ENCODE data around the gene RAB36.
A peak's percentile ranks its signal among the peaks of the same experiment; 100 is the strongest.

The RAB36 gene, protein sequence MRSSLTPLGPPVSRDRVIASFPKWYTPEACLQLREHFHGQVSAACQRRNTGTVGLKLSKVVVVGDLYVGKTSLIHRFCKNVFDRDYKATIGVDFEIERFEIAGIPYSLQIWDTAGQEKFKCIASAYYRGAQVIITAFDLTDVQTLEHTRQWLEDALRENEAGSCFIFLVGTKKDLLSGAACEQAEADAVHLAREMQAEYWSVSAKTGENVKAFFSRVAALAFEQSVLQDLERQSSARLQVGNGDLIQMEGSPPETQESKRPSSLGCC
- total RNA-seq: 0 to 6.3 (median 1.4) reads per million in 17 experiments

DNA sequence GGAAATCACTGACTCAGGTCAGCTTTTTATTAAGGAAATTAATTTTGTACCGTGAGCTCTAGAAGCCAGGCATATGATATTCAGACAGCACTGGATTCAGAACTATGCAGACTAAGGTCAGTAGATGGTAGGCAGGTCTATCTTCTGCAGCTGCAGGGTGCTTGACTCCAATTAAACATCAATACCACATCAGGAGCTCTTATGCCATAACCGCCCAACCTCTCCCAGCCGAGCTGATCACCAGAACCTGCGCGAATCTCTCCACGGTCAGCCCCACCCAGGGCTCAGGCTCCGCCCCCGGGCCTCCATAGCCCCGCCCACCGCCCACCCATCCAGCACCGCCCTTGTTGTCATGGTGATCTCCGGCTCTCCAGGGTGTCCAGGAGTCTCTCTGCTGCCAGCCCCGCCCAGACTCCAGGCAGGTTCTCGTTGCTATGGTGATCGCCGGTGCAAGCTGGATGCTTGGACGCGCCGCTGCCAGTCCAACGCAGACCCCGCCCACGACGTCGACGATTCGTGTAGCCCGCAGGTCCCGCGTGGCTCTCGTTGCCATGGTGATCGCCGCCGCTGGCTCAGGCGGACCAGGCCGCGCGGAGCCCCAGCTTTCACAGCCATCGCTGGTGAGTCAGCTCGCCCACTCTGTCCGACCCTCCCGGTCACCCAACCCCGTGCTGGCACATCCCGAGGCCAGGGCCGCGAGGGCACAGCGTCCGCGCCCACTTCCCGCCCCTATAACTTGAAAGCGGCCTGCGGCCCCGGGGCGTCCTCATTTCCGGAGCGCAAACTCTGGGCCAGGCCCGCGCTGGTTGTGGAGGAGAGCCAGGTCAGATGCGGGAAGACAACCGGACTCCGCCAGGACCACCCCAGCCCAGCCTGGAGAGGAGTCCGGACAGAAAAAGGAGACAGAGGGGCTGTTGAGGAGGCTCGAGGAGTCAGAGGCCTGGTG, at the start of gene RAB36:
TSS of gene RAB36 (plus strand) at position 546 of the 946 bp plus-strand sequence. CDS start 1,140 bp downstream, outside the sequence.
- peak; percentile 87 to 92 (median 90) for DNase-seq

DNA sequence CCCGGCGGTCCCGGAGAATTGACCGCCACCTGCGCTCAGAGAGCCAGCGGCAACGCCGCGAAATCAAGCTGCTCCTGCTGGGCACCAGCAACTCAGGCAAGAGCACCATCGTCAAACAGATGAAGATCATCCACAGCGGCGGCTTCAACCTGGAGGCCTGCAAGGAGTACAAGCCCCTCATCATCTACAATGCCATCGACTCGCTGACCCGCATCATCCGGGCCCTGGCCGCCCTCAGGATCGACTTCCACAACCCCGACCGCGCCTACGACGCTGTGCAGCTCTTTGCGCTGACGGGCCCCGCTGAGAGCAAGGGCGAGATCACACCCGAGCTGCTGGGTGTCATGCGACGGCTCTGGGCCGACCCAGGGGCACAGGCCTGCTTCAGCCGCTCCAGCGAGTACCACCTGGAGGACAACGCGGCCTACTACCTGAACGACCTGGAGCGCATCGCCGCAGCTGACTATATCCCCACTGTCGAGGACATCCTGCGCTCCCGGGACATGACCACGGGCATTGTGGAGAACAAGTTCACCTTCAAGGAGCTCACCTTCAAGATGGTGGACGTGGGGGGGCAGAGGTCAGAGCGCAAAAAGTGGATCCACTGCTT, 49.4 kb upstream of the RAB36 start:
- no peak for DNase-seq

DNA sequence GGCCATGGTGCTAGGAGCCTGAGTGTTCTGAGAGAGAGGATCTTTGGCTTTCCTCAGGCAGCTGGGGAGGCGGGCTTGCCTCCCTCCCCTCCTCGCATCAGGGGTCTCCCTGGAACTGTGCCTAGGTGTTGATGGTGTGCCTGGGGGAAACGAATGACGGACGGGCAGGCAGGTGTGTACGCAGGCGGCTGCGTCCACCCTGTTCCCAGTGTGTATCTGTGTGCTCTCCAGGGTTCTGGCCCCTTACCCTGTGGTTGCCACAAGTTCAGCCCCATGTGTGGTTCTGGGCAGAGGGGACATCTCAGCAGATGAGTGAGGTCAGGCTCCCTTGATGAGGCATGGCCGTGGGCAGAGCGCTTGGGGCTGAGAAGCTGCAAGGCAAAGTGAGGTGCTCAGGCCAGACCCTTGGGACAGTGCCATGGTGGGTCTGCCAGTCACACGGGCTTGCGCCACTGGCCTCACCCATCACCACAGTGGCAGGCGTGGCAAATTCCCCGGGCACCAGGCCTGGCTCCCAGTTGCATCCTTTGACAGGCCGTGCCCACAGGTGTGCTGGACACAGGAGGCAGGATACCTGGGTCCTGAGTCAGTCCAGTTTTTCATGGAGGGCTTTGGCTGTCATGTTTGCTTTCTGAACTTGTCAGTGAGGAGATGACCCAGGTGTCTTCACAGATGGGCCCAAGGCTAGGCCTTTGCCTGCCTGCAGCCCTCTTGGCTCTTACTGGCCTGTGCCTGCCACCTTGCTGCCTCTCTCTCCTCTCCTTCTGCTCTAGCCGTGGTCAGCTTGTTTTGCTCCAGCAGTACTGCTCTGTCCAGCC, 47.7 kb upstream of the RAB36 start:
- no peak for DNase-seq

DNA sequence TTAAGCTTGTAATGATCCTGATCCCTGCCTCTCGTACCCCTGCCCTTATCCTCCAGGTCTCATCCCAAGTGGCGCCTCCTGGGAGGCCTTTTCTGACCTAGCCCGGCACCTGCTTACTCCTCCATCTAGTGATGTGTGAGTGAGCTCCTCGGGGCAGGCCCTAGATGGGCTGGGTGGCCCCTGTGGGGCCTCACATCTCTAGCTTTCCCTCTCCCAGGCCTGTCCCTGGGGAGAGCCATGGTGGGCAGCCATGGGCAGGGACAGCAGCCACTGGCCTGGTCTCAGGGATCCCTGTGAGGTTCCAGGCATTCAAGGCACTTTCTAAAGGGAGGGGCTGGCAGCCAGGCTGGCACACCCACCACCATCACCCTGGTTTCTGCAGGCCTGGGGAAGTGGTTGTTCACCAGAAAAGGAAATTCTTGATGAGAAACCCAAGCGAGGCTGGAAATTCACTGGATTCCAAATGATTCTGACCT, 47.0 kb upstream of the RAB36 start:
- no peak for DNase-seq

DNA sequence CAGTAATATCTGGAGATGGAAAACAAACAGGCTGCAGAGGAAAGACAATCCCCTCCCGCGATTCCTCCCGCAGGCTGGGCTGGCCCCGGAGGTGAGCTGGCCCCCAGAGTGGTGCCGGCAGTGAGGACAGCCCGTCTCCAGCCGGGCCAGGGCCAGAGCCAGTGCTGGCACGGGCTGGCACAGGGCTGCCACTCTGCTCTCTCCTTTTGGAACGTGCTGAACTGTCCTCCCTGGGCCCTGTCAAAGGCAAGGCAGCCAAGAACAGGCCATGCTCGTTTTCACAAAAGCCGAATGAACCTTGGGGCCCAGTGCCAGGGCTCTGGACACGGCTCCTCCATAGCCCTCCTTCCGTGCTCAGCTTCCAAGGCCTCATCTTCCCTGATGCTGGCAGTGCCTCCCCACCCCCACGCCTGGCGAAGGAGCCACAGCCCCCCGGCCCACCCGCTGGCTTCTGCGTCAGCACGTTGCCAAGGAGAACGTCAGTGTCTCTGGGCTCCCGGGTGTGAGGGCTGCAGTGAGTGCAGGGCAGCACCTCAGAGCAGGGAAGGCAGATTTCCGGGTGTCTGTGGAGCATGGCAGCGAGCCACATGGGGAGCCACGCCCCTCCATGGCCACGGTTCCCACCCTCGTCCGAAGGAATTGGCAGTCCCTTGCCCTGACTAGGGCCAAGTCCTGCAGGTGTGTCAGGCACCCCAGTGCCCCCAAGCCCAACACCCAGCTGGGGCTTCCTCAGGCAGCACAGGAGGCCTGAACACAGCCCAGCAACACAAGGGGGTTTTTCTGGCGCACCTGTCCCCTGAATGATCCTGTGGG, 46.4 kb upstream of the RAB36 start:
- DNase-seq: no peak

DNA sequence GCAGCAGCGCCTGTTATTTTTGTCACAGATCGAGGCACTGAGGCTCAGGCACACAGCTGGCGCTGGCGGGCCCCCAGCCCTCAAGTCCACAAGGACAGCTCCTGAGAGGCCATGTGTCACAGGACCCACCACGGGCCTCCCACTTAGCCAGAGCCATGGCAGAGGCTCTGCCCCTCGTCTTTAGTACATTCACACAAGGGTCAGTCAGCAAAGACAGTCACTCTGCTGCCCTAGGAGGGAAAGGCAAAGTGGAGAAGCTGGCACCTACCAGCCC, 45.8 kb upstream of the RAB36 start:
- DNase-seq: no peak

DNA sequence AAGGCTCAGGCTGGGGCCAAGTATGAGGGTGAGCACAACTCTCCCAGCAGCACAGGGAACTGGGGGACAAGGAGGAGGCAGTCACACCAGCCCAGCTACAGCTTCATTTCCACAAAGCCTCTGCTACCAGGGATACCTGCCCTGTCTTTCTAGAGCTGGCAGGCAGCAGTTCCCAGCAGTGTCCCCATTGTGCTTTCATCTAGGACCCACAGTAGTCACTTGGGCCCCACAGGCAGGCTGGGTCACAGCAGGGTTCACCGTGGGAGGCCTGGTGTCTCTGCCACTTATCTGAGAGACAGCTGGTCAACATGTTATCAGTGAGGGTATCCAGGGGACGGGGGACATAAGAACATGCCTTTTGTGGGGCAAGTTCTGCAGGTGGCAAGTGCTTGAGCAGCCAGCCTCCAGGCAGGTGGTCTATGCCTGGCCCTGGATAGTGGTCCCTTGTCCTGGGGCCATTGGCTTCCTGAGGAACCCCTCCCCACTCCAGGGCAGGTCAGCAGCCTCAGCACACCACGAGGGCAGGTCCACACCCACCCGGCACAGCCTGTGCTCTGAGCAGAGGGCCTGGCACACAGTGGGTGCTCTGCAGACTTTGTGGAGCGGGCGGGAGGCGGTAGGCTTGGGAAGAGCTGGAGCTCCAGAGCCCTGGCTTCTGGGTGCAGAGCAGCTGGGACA, 45.0 kb upstream of the RAB36 start:
- DNase-seq: no peak

DNA sequence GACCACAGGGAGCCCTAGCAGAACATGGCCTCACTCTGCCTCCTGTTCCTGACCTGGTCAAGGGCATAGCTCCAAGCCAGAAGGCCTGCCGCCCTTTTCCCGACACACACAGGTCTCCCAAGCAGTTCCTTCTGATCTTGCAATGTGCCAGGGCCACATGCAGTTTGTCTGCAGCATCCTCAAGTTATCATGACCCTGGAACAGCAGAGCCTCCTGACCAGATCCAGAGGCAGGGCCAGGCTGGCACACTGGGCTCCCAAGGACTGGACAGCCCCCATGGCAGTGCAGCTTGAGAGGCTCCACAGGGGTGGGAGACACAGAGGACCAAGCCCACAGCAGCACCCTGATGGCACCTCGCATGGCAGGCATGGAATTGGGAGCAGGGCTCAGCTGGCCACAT, 43.8 kb upstream of the RAB36 start:
- DNase-seq: no peak

DNA sequence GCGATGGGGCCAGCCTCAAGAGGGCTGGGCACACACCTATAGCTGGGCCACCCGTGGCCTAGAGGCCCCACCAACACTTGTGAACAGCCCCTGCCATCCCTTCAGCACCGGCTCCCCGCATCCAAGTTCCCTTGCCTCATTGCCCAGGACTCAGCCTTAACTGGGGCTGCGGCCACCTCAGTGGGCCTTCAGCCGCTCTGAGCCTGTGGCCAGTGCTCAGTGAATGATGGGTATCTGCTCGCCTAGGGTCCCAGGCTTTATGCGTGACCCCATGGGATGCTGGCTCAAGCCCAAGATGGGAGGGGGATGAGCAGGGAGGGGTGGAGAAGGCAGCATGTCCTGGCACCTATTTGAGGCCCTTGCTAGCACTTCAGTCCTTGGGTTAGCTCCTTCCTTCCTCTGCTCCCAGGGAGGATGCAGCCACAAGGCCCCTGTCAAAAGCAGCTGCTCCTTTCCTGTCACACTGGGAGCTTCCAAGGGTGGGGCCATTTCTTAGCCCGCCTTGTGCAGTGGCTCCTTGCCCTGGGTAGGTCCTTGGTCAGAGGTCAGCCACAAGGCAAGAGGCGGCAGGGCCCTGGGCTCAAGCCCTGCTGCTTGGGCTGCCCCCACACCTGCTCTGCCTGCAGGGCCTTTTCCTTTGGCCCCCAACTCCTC, 43.1 kb upstream of the RAB36 start:
- DNase-seq: no peak

DNA sequence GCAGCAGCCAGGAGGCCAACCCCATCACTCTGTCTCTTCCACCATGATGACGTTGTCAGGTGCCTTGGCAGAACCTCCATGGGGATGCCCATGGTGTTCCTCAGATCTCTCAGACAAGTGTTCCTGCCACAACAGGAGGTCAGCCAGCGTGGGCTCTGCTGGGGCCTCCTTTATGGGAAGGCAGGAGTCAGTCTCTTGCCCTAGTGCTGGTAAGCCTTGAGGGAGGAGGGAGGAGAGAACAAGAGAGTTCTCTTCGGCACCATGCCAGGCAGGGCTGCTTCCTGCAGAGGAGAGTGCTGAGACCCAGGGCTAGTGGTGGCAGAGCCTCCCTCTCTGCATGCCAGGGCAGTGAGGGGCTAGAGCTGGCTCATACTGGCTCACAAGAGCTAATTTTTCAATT, 42.5 kb upstream of the RAB36 start:
- no peak for DNase-seq

DNA sequence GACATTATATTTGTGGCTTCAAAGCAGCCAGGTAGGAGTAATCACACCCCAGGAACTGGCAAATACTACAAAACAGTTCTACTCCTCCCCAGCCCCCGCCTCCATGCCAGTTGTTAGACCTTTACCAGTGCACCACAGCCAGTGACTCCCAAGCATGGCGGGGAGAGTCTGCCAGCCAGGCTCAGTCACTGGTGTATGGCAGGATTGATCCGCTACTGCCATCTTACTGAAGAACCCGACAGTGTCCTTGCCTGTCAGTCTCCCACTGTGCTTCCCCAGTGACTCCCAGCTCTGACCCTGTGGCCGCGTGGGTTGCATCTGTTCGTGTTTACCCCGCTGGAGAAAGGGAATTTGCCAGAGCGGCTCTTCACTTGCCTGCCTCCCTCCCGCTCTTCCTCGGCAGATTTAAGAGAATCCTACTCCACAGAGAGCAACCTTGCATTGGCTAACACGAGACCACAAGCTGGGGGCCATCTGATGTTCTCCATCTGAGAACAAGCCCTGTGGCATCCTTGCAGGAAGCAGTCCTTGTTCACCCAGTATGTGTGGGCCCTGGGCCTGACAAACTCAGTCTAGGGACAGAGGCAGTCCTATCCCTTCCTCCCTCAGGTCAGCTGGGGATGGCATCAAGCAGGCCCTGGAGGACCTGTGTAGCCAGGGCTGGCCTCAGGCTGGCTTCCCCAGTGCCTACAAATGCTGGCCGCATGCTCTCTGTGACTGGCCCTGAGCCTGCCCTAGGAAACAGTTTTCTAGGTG, 41.9 kb upstream of the RAB36 start:
- DNase-seq: no peak

DNA sequence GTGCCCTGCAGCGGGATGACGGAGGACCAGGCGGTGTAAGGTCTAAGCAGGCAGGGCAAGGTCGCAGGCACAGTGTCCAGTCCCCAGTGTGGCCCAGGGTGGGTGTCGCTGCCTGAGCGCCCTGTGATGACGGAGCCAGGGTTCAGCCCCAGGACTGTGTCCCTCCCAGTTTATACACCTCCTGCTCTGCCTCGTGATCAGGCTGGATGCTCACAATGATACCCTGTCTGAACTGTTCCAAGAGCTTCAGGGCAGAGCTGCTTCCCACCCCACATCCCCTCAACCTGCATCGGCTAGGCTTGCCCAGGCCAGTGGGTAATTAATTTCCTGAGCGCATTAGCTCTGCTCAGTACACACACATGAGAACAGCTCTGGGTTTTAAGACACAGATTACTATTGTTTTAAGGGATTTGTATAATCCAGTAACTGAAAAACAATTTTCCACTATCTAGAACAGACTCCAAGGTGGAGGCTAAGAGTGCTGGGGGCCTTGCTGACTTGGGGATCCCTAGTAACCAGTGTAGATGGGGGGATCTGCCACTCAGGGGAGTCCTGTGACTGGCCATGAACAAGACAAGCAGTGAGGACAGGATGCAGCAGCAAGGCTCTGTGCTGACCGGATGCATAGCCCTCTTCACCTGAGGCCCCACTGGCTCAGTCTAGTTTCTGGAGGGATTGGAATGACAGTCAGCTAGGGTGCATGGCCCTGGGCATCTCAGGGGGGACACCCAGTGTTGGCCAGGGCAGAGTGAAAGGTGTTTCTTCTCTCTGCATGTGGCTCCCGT, 40.9 kb upstream of the RAB36 start:
- no peak for DNase-seq

DNA sequence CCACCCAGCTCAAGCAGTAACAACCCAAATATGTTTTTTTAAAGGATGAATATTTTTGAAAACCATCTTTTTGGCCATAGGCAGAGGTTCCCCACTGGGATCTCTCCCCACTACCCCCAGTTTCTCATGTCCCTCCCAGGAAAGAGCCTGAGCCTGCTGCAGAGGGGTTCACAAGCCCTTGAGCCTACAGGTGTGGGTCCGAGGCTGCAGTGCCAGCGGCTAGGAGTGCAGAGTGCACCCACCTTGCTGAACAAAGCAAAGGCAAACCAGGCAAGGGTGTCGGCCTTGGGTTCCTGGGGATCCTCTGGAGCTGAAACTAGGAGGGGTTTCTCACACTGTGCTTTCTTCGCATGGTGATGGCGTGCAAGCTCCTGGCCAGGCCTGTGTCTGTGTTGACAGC, 40.0 kb upstream of the RAB36 start:
- no peak for DNase-seq

DNA sequence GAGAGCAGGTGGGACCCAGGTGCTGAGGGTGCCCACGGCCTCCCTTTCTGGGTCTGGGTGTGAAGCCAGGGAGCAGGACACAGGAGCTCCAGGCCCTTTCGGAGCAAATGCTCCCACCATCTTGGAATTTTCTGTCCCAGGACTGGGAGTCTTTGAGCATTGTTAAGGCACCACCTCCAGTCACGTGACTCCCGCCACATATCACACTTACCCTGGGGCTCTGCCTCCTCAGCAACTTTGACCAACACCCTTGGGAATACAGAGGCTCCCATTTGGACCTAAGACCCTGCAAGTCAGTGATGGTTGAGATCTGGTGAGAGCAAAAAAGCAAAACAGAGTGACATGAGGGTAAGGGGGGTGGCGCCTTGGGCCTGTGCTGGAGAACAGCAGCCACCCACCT, 39.4 kb upstream of the RAB36 start:
- DNase-seq: no peak

DNA sequence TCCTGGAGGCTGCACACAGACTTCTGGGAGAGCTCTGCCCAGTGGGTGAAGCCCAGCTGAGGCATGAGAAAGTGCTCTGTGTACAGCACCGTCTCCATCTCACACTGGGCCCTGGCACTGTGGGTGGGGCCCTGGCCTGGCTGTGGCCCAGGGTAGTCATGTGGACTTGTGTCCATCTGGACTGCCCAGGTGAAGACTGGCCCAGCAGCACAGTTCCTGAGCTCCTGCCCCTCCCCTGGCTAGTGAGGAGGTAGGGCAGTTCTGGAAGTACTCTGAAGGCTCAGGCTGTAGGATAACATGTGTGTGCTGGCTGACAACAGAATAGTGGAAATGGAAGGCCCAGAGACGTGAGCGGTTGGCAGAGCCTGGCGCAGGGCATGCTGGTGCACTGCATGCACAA, 38.9 kb upstream of the RAB36 start:
- no peak for DNase-seq

DNA sequence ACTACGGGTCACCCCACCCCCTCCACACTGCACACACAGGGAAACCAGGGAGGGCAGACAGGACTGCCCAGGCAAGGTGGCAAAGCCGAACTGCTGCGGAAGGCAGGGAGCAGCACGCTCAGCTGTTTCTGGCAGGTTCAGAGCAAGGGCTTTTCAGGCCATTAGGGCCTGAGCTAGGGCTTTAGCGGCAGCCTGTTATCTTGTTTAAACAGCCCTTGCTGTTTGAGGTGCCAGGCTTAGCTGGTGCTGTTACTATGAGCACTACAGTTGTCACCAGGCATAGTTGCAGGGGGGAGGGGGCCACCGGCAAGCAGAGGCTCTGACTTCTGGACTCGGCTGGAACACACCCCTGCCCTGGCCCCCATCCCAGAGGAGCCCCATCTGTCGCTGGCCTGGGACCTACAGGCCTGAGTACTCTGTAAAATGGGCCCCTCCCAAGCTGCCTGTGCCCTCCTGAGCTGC, 38.3 kb upstream of the RAB36 start:
- no peak for DNase-seq

DNA sequence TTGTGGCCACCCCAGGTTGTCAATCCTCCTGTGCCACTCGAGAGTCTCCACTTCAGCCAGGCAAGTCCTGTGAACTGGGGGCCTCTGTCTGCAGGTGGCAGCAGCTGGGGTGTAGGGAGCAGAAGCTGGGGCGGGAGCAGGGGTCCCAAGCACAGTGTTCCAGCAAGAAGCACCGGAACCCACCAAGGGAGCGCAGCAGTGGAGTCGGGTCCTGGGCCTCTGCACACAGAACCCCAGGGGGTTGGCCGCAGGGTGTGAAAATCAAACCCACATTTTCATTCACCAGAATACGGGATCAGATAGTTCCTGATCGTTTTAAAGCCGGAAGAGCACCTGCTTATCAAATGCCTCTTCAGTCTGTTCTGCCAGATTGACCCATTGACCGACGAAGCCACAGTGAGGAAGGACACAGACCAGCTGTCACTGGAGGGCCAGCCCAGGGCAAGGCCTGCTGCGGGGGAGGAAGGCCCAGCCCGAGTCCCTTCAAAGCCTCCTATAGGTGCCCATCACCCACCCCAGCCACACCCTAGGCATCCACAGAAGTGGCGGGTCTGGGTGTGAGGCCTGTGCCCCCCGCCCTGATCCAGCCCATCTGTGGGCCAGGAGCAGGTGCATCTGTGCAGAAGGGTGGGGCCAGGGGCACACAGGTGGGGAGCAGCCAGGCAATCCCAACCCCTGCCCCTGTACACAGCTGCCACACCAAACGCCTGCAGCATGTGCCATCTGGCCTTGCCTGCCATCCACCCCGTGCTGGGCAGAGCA, 37.6 kb upstream of the RAB36 start:
- DNase-seq: no peak
